HepG2 (cell line): Measurements from ENCODE around the gene GPR32. TPM values are rescaled to one million over a fixed set of nuclear protein-coding genes. Genes with fewer than 3 reads are reported as not detected.
A peak's percentile ranks its signal among the peaks of the same experiment; 100 is the strongest.

Experiments
- ATF2 ChIP-seq: sonication (generic); formaldehyde crosslinking; IDR thresholded peaks from 2 replicates; pipeline ENCODE4 v1.4.0; 2020; ENCODE audit warnings: missing genetic modification reagents
- DNMT1 ChIP-seq: sonication (generic); formaldehyde crosslinking; IDR thresholded peaks from 2 replicates; pipeline ENCODE4 v1.5.1; 2020; ENCODE audit warnings: mild to moderate bottlenecking, missing genetic modification reagents
- FOXA1 ChIP-seq, 2 experiments: fragments of 450-650 bp in 1 of 2; sonication (generic) in 1 of 2; formaldehyde crosslinking in 1 of 2; IDR thresholded peaks; 2 replicates each; pipeline versions ENCODE4 v1.4.0 to v1.6.1; 2016 to 2020; ENCODE audit warnings: missing genetic modification reagents in 1 of 2
- GFI1 ChIP-seq: sonication (generic); formaldehyde crosslinking; IDR thresholded peaks from 2 replicates; pipeline ENCODE4 v1.5.0; 2020; ENCODE audit warnings: missing genetic modification reagents, mild to moderate bottlenecking, borderline replicate concordance
- HNF4G ChIP-seq, 2 experiments: sonication (generic) in 1 of 2; formaldehyde crosslinking in 1 of 2; IDR thresholded peaks; 2 replicates each; pipeline versions ENCODE4 v1.4.0 to v1.6.1; 2011 to 2020; ENCODE audit warnings: borderline replicate concordance in 2 of 2, low read depth in 2 of 2, mild to moderate bottlenecking in 2 of 2, low read length in 1 of 2, missing genetic modification reagents in 1 of 2, moderate library complexity in 1 of 2
- RBFOX2 ChIP-seq: fragments of 200-400 bp; formaldehyde crosslinking; IDR thresholded peaks from 2 replicates; pipeline ENCODE4 v1.6.1; 2017; ENCODE audit warnings: low read depth, mild to moderate bottlenecking, low read length
- RBM39 ChIP-seq: fragments of 200-400 bp; formaldehyde crosslinking; IDR thresholded peaks from one replicate; pipeline ENCODE4 v1.6.1; 2018; ENCODE audit warnings: antibody characterized with exemption, mild to moderate bottlenecking, low read depth, low read length; ENCODE audit not compliant: poor library complexity, severe bottlenecking
- TOE1 ChIP-seq: sonication (generic); formaldehyde crosslinking; IDR thresholded peaks from 2 replicates; pipeline ENCODE4 v1.4.0; 2020; ENCODE audit warnings: mild to moderate bottlenecking, missing genetic modification reagents
- ZNF326 ChIP-seq: sonication (generic); formaldehyde crosslinking; IDR thresholded peaks from 2 replicates; pipeline ENCODE4 v1.4.0; 2020; ENCODE audit warnings: missing genetic modification reagents, borderline replicate concordance
- ZNF615 ChIP-seq: sonication (generic); formaldehyde crosslinking; IDR thresholded peaks from 2 replicates; pipeline ENCODE4 v1.5.0; 2020; ENCODE audit warnings: mild to moderate bottlenecking, missing genetic modification reagents, borderline replicate concordance
- polyA plus RNA-seq, 8 experiments: library from polyadenylated mRNA; depleted of rRNA in 3 of 8; stranded (reverse) in 7 of 8; unstranded in 1 of 8; fragments of >200 nt; fragmentation: Illumina TruSeq in 4 of 8; extraction: Trizol in 4 of 8; gene quantifications; 2 replicates each; pipeline versions ENCODE4 v1.2.1 to v1.2.3, GENCODE V29; 2011 to 2016; ENCODE audit warnings: low read depth in 4 of 8, missing spikeins in 1 of 8, mixed read lengths in 1 of 8; ENCODE audit not compliant: insufficient read depth in 1 of 8
- total RNA-seq, 5 experiments: library from RNA; depleted of rRNA; stranded (reverse); fragments of >200 nt; fragmentation: Illumina TruSeq; extraction: Trizol; gene quantifications; 2 replicates each; pipeline ENCODE4 v1.2.3, GENCODE V29; 2016; ENCODE audit warnings: low read depth in 1 of 5
- TF ChIP-seq, protein P1 (sequence below): IDR thresholded peaks from 2 replicates; pipeline ENCODE4 v1.6.1; 2016; ENCODE audit warnings: low read depth, missing genetic modification reagents, missing compliant biosample characterization
- TF ChIP-seq, protein P2 (sequence below): IDR thresholded peaks from 2 replicates; pipeline ENCODE4 v1.6.1; 2012; ENCODE audit warnings: low read length, improper control_type of control experiment
- TF ChIP-seq, protein P3 (sequence below): sonication (generic); formaldehyde crosslinking; IDR thresholded peaks from 2 replicates; pipeline ENCODE4 v1.4.0; 2020; ENCODE audit warnings: missing genetic modification reagents, mild to moderate bottlenecking, borderline replicate concordance

The GPR32 gene
- total and polyA plus RNA-seq, 2 of the 13 experiments (the other 11 are each of a cell fraction or from before 2014, with no cell fraction given): not detected

DNA sequence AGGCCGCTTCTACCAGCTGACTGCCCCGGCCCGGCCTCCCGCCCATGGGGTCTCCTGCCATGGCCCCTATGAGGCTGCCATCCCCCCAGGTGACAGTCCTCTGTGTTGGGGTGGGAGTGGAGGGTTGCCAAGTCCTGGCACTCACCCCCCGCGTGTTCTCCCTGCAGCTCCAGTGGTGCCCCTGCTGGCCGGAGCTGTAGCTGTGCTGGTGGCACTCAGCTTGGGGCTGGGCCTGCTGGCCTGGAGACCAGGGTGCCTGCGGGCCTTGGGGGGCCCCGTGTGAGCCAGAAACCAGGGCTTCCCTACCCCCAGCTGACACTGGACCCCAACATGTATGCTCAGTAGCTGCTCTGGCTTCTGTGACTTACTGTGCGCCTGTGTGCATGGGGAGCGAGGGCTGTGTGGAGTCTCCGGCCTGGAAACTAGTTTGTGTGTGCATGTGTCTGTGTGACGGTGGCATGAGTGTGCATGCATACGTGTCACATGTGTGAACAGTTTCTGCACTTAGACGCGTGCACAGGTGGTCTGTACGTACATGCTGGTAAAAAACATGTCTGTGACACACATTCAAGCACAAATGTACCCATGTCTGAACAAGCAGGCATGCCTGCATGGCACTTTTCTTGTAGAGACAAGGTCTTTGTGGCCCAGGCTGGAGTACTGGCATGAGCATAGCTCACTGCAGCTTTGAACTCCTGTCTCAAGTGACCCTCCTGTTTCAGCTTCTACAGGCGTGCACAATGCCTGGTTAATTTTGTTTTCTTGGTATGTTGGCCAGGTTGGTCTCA lies 24.8 kb downstream of the GPR32 start (continued):
- 0 out of 2 replicates have a peak, but pooled peaks have one; percentile 15 for TF ChIP-seq ATF2 (CRISPR knock-in tag)
- TF ChIP-seq HNF4G (IDR thresholded peaks at IDR 0.05; ENCODE audit: borderline replicate concordance, low read depth, low read length): no peak
- no peak for TF ChIP-seq HNF4G (CRISPR knock-in tag; IDR thresholded peaks at IDR 0.05; ENCODE audit: borderline replicate concordance, low read depth)
- TF ChIP-seq ZNF615 (CRISPR knock-in tag): peak; percentile 88; the same call in 1 of the 2 replicates
- TF ChIP-seq, protein P1, sequence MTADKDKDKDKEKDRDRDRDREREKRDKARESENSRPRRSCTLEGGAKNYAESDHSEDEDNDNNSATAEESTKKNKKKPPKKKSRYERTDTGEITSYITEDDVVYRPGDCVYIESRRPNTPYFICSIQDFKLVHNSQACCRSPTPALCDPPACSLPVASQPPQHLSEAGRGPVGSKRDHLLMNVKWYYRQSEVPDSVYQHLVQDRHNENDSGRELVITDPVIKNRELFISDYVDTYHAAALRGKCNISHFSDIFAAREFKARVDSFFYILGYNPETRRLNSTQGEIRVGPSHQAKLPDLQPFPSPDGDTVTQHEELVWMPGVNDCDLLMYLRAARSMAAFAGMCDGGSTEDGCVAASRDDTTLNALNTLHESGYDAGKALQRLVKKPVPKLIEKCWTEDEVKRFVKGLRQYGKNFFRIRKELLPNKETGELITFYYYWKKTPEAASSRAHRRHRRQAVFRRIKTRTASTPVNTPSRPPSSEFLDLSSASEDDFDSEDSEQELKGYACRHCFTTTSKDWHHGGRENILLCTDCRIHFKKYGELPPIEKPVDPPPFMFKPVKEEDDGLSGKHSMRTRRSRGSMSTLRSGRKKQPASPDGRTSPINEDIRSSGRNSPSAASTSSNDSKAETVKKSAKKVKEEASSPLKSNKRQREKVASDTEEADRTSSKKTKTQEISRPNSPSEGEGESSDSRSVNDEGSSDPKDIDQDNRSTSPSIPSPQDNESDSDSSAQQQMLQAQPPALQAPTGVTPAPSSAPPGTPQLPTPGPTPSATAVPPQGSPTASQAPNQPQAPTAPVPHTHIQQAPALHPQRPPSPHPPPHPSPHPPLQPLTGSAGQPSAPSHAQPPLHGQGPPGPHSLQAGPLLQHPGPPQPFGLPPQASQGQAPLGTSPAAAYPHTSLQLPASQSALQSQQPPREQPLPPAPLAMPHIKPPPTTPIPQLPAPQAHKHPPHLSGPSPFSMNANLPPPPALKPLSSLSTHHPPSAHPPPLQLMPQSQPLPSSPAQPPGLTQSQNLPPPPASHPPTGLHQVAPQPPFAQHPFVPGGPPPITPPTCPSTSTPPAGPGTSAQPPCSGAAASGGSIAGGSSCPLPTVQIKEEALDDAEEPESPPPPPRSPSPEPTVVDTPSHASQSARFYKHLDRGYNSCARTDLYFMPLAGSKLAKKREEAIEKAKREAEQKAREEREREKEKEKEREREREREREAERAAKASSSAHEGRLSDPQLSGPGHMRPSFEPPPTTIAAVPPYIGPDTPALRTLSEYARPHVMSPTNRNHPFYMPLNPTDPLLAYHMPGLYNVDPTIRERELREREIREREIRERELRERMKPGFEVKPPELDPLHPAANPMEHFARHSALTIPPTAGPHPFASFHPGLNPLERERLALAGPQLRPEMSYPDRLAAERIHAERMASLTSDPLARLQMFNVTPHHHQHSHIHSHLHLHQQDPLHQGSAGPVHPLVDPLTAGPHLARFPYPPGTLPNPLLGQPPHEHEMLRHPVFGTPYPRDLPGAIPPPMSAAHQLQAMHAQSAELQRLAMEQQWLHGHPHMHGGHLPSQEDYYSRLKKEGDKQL: no peak
- peak; percentile 69; the same call in 1 of the 2 replicates for TF ChIP-seq ZNF326 (CRISPR knock-in tag)
- TF ChIP-seq, protein P2, sequence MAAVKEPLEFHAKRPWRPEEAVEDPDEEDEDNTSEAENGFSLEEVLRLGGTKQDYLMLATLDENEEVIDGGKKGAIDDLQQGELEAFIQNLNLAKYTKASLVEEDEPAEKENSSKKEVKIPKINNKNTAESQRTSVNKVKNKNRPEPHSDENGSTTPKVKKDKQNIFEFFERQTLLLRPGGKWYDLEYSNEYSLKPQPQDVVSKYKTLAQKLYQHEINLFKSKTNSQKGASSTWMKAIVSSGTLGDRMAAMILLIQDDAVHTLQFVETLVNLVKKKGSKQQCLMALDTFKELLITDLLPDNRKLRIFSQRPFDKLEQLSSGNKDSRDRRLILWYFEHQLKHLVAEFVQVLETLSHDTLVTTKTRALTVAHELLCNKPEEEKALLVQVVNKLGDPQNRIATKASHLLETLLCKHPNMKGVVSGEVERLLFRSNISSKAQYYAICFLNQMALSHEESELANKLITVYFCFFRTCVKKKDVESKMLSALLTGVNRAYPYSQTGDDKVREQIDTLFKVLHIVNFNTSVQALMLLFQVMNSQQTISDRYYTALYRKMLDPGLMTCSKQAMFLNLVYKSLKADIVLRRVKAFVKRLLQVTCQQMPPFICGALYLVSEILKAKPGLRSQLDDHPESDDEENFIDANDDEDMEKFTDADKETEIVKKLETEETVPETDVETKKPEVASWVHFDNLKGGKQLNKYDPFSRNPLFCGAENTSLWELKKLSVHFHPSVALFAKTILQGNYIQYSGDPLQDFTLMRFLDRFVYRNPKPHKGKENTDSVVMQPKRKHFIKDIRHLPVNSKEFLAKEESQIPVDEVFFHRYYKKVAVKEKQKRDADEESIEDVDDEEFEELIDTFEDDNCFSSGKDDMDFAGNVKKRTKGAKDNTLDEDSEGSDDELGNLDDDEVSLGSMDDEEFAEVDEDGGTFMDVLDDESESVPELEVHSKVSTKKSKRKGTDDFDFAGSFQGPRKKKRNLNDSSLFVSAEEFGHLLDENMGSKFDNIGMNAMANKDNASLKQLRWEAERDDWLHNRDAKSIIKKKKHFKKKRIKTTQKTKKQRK: no peak
- TF ChIP-seq, protein P3, sequence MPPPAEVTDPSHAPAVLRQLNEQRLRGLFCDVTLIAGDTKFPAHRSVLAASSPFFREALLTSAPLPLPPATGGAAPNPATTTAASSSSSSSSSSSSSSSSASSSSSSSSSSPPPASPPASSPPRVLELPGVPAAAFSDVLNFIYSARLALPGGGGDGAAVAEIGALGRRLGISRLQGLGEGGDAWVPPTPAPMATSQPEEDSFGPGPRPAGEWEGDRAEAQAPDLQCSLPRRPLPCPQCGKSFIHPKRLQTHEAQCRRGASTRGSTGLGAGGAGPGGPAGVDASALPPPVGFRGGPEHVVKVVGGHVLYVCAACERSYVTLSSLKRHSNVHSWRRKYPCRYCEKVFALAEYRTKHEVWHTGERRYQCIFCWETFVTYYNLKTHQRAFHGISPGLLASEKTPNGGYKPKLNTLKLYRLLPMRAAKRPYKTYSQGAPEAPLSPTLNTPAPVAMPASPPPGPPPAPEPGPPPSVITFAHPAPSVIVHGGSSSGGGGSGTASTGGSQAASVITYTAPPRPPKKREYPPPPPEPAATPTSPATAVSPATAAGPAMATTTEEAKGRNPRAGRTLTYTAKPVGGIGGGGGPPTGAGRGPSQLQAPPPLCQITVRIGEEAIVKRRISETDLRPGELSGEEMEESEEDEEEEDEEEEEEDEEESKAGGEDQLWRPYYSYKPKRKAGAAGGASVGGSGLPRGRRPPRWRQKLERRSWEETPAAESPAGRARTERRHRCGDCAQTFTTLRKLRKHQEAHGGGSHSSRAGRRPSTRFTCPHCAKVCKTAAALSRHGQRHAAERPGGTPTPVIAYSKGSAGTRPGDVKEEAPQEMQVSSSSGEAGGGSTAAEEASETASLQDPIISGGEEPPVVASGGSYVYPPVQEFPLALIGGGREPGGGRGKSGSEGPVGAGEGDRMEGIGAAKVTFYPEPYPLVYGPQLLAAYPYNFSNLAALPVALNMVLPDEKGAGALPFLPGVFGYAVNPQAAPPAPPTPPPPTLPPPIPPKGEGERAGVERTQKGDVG (CRISPR knock-in tag): peak; percentile 12; the same call in 1 of the 2 replicates
- TF ChIP-seq TOE1: no peak
- peak; percentile 66 for TF ChIP-seq RBFOX2
- TF ChIP-seq GFI1 (CRISPR knock-in tag): peak; percentile 26; the same call in 1 of the 2 replicates
- peak; percentile 54 for TF ChIP-seq RBM39
- no peak for TF ChIP-seq FOXA1 (IDR thresholded peaks at IDR 0.05)
- TF ChIP-seq FOXA1 (CRISPR knock-in tag; IDR thresholded peaks at IDR 0.05): no peak
- no peak for TF ChIP-seq DNMT1 (CRISPR knock-in tag)
